ENCODE results near the gene GSAP.

- TF ChIP-seq POLR2AphosphoS5 (IDR thresholded peaks at IDR 0.05; ENCODE audit: low read depth, low read length) (no peak), POLR2A (IDR thresholded peaks at IDR 0.05; ENCODE audit: low read depth, low read length) (no peak)
Observed at GRCh38 chr7:77335581-77335980, 80.6 kb downstream of the GSAP start.
